Astrocyte of the spinal cord (primary cell): Measurements from ENCODE around the gene KCTD14.
A peak's percentile ranks its signal among the peaks of the same experiment; 100 is the strongest.
"Not testable (repeated sequence)": the region's sequence is repeated elsewhere in the genome, so short reads cannot be mapped to it uniquely, and the experiment has no call there.

ENCODE experiments used
- DNase-seq: peaks from one replicate; pipeline ENCODE4 v3.0.0; 2011; ENCODE audit warnings: low read depth, low spot score
- H3K4me3 ChIP-seq: 2 replicates; pipeline ENCODE4 v1.5.1; 2011; ENCODE audit warnings: low read depth, mild to moderate bottlenecking, low read length, moderate library complexity
- CTCF ChIP-seq: IDR thresholded peaks from 2 replicates; pipeline ENCODE4 v1.5.1; 2012; ENCODE audit warnings: low read depth, mild to moderate bottlenecking, low read length, inconsistent platforms
- in situ Hi-C: cut with HindIII; loops from 2 replicates; pipeline ENCODE4 v1.10.0; 2017; ENCODE audit warnings: low sequenced_read_pairs

The KCTD14 gene

GRCh38 chr11:78036313-78036712 lies 13.2 kb upstream of the KCTD14 start:
- in situ Hi-C loops = no loop called here
- DNase-seq = no peak
- no peak overlapping the region for H3K4me3 ChIP-seq
- no peak for TF ChIP-seq CTCF

- no peak for TF ChIP-seq CTCF
- DNase-seq = no peak
- H3K4me3 ChIP-seq = no peak overlapping the region
- in situ Hi-C loops = no loop called here
These were observed 11.5 kb upstream of the KCTD14 start for GRCh38 chr11:78034623-78035022.

- no peak for DNase-seq
- H3K4me3 ChIP-seq = no peak overlapping the region
- in situ Hi-C loops = no loop called here
- no peak for TF ChIP-seq CTCF
These were observed 10.0 kb upstream of the KCTD14 start for GRCh38 chr11:78033040-78033439.

- in situ Hi-C loops = no loop called here
- no peak for DNase-seq
- no peak overlapping the region for H3K4me3 ChIP-seq
- no peak for TF ChIP-seq CTCF
These were observed 9.0 kb upstream of the KCTD14 start for GRCh38 chr11:78032090-78032489.

GRCh38 chr11:78031629-78032028 lies 8.6 kb upstream of the KCTD14 start:
- H3K4me3 ChIP-seq = no peak overlapping the region
- no peak for DNase-seq
- no peak for TF ChIP-seq CTCF
- in situ Hi-C loops = no loop called here

- H3K4me3 ChIP-seq = no peak overlapping the region
- peak; percentile 78 for DNase-seq
- no peak for TF ChIP-seq CTCF
- in situ Hi-C loops = no loop called here
These were observed 7.6 kb upstream of the KCTD14 start for GRCh38 chr11:78030429-78031325.

GRCh38 chr11:78028423-78028822 lies 5.3 kb upstream of the KCTD14 start:
- H3K4me3 ChIP-seq, DNase-seq, in situ Hi-C loops: not testable (repeated sequence)
